NCI-H774 (cell line): ENCODE results near the gene STARD10.
"Not testable (repeated sequence)": the region's sequence is repeated elsewhere in the genome, so short reads cannot be mapped to it uniquely, and the experiment has no call there.

Experiments used
- DNase-seq: peaks from one replicate; lab custom pipeline; 2025; lab: John Stamatoyannopoulos, UW

STARD10 gene

DNA sequence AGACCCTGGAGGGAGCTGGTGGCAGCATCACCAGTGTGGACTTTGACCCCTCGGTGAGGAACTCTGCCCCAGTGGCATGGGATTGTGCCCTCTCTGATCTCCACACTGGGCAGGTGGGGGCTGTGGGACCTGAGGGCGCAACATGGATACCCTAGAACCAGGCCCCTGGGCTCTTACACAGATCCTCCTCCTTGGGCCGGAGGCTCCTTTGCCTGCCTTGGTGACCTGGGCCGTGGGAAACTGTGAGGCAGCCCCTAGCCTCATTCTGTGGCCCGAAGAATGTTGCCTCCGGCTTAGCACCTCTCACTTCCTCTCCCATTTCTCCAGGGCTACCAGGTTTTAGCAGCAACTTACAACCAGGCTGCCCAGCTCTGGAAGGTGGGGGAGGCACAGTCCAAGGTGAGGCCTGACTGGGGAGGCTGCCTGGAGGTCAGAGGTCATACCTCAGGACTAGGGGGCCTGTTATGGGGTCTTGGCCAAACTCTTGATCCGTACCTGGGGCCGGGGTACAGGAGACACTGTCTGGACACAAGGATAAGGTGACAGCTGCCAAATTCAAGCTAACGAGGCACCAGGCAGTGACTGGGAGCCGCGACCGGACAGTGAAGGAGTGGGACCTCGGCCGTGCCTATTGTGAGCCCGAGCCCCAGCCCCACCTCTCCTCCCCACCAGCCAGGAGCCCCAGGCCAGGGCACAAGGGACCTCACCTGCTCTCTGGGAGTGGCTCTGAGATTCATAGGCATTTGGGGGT, 32.5 kb upstream of the STARD10 start:
- no peak for DNase-seq

DNA sequence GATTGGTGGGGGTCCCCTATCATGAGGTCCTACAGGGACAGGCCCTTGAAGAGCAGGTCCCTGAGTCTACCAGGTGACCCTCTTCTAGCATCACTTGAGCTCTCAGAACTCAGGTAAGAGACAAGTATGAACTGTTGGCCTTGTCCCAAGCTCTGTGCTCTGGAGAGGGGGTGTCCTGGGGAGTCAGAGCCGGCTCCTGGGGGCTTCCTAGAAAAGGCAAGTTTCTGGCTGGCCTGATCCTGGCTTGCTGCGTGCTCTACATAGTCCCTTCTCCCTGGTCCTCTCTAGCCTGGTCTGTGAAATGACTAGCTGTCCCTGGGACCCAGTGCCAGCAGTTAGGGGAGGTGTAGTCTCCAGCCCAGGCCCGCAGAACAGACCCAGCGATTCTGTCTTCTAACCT, 31.8 kb upstream of the STARD10 start:
- no peak for DNase-seq

GRCh38 chr11:72824811-72825505, 31.1 kb upstream of the STARD10 start:
- DNase-seq, result no peak

DNA sequence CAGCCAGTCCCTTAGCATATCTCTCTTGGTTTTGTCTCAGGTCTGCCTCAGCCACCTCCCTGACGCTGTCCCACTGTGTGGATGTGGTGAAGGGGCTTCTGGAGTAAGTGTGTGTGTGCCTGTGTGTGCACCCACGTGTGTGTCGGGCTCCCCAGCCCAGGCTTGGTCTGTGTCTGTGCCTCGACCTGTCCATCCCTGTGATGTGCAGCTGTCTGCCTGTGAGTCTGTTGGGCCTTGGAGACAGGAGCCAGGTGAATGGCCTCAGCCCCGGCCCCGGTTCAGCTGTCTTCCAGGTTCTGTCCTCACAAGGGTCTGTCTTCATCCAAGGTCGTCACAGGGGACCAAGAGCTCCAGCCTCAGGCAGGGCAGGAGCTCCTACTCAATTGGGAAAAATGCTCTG, 30.2 kb upstream of the STARD10 start:
- no peak for DNase-seq

- no peak for DNase-seq
Observed at GRCh38 chr11:72823105-72823804, 29.4 kb upstream of the STARD10 start.

GRCh38 chr11:72821920-72822799, 28.3 kb upstream of the STARD10 start:
- DNase-seq, result peak; percentile 94

GRCh38 chr11:72821221-72821919, 27.5 kb upstream of the STARD10 start:
- peak; percentile 53 for DNase-seq

GRCh38 chr11:72820439-72821139, 26.7 kb upstream of the STARD10 start:
- no peak for DNase-seq

GRCh38 chr11:72818971-72819370, 25.1 kb upstream of the STARD10 start:
- DNase-seq, result no peak

DNA sequence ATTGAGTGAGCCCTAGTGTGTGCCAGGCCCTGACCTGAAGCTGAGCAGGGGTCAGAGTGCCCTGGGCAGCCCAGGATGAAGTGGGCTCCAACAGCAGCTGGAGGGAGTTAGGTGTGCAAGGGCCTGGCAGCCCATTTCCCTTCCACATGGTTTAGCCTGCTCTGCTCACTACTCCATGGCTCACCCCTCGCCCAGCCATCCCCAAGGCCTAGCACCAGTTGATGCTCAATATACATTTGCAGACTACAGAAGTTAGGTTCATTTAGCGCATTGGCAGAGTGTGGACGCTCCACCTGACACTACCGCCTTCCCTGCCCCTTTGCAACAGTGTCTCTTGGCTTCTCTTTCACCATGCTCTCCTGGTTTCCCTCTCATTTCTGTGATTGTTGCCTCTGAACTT, 24.1 kb upstream of the STARD10 start:
- DNase-seq, result no peak

DNA sequence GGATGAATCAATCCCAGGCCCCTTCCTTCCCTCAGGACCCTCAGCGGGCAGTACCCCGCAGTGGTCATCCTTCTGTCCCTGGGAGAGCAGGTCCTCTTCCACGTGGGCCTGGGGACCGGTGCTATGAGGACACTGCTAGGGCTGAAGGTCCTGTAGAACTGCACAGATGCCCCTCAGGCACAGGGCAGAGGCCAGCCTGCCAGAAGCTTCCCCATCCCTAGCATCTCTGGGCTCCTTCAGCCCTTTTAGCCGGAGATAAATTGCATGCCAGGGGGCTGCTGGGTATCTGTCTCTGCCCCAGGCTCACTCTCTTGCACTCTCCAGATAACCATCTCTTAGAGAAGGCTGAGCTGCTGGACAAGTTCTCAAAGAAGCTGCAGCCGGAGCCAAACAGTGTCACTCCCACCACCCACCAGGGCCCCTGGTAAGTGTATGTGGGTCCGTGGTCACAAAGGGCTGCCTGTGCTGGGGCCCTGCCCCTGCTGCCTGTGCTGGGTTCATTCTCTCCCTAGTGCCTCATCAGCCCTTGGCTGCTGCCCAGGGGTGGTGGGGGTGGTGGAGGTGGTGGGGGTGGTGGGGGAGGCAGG, 22.6 kb upstream of the STARD10 start:
- DNase-seq, result no peak

- no peak for DNase-seq
Observed at GRCh38 chr11:72815110-72815618, 21.3 kb upstream of the STARD10 start.

DNA sequence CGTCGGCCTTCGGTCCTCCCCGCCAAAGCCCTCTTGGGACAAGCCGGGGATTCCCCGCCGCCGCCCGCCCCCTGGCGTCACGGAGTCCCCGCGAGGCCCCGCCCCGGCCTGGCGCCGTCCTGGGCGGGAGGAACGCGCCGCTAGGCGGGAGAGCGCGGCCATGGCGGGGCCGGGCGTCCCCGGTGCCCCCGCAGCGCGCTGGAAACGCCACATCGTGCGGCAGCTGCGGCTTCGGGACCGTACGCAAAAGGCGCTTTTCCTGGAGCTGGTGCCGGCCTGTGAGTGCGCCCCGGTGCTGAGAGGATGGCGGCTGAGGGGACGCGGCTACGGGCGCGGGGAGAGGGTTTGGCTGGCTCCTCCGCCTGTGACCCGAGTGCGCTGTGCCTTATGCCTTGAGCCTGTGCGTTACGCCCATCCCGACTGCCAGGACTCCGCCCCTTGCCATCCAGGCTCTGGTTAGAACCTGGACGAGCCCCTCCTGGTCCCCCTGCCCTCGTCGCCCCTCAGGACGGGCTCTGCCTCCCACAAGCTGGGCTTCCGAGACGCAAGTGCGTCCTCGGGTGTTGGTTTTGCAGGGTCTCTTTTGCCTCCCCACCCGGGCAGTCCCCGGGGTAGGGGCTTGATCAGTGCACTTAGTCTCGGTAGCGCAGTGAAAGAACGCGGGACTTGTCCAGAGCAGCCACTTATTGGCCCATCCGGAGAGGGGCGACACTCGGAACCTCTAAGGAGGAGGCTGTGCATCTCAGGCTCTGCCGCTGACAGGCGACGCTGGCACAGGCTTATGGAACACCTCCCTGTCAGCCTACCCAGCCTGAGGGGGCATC, 20.7 kb upstream of the STARD10 start, which contains the start of gene ATG16L2:
TSS of gene ATG16L2 (plus strand) at position 126 of the 824 bp plus-strand sequence. CDS start at position 161, 35 bp downstream.
- DNase-seq, result peak; percentile 90

DNA sequence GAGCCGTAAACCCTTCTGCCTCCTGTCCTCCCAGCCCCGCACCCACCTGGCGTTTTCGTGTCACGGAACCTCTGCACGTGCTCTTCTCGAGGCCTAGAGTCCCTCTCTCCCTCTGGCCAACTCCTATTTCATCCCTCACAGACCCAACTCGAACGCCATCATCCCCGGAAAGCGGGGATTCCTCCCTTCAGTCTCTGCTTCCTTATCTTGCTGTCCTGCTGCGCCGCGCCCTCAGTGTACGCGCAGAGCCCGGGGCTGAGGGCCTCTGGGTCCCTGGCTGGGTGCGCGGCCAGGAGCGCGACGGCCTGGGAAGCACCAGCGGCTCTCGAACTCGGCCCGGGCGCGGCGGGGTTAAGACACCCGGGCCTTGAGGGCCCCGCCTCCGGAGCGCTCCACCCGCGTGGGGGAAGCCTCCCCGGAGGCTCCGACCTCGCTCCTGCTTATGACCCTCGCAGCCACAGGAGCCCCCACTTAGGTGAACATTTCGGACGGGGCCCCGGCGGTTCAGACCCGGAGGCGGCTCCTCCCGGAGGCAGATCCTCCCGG, 20.0 kb upstream of the STARD10 start:
- peak; percentile 87 for DNase-seq

GRCh38 chr11:72812967-72813739, 19.3 kb upstream of the STARD10 start:
- peak; percentile 50 for DNase-seq

DNA sequence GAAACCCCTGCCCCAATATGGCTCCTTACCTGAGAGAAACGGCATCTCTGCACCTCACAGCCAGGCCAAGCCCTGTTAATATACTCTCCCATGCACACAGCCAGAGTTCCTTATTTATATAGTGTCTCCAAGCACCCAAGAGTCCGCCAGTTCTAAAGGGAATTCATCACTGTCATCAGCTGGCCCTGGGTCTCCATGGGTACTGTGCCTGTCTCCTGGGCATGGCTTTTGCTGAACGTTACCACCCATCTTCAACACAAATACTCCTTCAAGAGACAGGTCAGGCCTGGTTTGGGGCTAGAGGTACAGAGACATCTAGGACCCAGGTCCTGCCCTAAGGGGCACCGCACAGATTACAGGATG, 18.7 kb upstream of the STARD10 start:
- peak; percentile 59 for DNase-seq

DNA sequence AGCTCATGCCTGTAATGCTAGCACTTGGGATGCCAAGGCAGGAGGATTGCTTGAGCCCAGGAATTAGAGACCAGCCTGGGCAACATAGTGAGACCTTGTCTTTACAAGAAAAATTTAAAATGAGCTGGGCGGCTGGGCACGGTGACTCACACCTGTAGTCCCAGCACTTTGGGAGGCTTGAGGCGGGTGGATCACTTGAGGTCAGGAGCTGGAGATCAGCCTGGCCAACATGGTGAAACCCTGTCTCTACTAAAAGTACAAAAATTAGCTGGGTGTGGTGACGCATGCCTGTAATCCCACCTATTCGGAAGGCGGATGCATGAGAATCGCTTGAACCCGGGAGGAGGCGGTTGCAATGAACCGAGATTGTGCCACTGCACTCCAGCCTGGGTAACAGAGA, 17.8 kb upstream of the STARD10 start:
- not testable (repeated sequence) for DNase-seq

DNA sequence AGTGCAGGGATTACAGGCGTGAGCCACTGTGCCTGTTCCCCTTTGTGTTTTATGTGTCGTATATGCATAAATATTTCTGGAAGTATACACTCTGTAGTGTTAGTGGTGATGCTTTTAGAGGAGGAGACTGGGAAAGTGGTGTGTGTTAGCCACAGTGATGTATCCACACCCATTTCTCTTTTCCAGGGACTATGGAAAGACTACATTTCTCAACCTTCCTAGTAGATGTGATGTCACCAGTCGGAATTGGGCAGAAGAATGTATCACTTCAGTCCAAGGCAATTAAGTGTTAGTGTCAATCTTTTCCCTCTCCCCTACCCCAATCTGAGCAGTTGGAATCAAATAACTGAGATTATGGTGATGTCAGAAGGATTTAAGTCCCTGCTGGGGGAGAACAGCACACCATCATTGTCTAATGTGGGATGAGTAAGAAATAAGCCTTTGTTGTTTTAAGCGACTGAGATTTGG, 14.5 kb upstream of the STARD10 start:
- no peak for DNase-seq
